Measurements from ENCODE around the gene CELSR1.

- no peak for TF ChIP-seq EZH2 (IDR thresholded peaks at IDR 0.05; ENCODE audit: low read length, missing control alignments)
- TF ChIP-seq, protein P1, sequence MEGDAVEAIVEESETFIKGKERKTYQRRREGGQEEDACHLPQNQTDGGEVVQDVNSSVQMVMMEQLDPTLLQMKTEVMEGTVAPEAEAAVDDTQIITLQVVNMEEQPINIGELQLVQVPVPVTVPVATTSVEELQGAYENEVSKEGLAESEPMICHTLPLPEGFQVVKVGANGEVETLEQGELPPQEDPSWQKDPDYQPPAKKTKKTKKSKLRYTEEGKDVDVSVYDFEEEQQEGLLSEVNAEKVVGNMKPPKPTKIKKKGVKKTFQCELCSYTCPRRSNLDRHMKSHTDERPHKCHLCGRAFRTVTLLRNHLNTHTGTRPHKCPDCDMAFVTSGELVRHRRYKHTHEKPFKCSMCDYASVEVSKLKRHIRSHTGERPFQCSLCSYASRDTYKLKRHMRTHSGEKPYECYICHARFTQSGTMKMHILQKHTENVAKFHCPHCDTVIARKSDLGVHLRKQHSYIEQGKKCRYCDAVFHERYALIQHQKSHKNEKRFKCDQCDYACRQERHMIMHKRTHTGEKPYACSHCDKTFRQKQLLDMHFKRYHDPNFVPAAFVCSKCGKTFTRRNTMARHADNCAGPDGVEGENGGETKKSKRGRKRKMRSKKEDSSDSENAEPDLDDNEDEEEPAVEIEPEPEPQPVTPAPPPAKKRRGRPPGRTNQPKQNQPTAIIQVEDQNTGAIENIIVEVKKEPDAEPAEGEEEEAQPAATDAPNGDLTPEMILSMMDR (conservative IDR thresholded peaks at IDR 0.05 in 1 of 2, IDR thresholded peaks at IDR 0.05 in 1 of 2; ENCODE audit: low read depth in 1 of 2, low read length in 2 of 2), result no peak
These were observed 138.0 kb downstream of the CELSR1 start for GRCh38 chr22:46399251-46400024.
